NCI-H2227 (cell line): ENCODE results near the gene SMIM22.

ENCODE experiments used
- DNase-seq: peaks from one replicate; lab custom pipeline; 2025; ENCODE audit not compliant: unreplicated experiment; lab: John Stamatoyannopoulos, UW

SMIM22 gene, protein sequence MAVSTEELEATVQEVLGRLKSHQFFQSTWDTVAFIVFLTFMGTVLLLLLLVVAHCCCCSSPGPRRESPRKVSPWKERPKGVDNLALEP

DNA sequence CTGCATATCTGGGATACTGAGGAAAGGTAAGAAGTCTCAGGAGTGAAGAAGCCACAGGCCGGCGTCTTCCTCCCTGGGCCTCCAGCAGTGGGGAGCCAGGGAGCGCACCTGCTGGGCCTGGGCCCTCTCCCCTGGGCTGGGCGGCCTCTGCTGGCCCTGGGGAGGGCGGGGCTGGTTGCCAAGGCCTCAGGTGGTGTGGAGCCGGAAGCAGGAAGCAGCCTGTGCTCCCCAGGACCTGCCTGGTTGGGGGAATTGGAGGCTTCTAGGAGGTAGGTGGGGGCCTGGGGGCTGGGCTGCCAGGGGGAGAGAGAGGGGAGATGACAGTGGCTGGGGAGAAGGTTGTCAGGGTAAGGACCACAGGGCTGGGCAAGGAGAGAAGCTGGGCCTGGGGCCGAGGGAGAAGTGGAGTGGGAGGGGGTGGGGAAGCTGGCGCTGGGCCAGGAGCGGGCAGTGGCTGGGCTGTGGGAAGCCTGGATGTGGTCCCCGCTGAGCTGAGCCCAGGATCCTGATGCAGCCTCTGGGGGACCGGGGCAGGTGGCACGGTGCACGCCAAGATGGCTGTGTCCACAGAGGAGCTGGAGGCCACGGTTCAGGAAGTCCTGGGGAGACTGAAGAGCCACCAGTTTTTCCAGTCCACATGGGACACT, at the start of gene SMIM22:
SMIM22 (plus strand) TSS at position 189 of the 647 bp plus-strand sequence; CDS start at position 555, 366 bp downstream.
- DNase-seq = peak; percentile 72

DNA sequence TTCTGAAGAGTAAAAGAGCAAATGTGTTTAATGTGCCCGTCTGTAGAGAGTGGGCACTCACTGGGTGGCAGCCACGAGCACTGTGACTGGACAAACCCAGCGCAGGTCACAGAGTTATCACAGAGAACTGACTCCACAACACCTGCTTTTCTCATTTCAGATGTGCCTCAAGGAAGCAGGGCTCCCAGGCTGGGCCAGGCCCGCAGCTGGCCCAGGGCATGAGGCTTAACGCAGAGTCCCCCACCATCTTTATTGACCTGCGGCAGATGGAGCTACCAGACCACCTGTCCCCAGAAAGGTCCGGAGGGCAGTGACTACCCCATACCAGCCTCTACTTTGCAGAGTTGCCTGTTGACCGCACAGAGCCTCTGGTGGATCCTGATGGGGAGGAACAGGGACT, 49.0 kb upstream of the SMIM22 start:
- DNase-seq = no peak

DNA sequence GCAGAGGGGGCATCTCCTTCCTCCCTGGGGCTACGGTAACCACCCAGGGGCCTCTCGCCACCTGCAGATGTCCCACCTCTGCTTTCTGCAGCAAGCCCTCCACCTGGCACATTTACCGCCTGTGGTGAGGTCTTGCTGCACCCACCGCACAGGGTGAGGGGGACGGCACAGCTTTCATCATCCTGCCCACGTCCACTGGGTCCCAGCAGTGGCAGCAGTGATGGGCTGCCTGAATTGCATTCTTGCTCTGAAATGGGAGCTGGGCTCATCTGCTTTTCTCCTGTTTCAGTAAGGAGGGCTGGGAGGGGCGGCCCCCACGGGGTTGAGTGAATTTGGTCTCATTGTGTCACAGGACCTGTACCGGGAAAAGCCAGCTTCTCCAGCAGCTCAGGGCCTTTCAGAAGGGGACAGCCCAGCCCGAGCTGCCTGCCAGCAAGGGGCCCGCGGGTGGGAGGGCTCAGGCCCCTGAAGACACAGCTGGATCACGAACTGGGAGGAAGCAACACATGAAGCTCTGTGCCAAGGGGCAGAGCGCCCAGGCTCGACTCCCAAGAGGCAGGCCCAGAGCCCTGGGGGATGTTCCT, 48.1 kb upstream of the SMIM22 start:
- DNase-seq = no peak

DNA sequence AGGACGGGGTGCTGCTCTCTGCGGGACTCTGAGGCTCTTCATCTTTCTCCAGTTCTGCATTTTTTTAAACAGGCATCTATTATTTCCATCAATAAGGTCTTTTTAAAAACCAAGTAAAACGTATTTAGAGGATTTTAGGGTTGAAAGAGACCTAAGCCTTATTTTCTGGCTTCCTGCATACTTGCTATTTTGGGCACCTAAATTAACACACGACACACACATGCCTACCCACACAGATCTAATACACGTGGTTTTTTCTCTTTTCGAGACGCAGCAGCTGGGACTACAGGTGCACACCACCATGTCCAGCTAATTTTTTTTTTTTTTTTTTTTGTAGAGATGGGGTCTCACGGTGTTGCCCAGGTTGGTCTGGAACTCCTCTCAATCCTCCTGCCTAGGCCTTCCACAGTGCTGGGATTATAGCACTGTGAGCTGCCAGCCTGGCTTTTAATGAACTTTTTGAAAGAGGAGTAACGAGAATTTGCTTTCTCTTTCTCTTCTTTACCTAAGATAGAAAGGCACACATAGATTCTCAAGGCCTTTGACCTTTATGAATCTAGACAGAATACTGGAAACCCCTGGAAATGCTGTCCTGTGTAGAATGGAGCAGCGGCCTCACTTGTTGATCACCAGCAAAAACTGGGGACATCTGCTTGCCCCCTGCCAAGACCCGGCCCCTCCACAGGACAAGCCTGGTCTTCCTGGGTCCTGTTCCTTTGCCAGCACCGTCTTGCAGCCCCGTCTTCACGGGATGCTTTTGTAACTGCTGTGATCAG, 47.1 kb upstream of the SMIM22 start:
- DNase-seq = no peak

DNA sequence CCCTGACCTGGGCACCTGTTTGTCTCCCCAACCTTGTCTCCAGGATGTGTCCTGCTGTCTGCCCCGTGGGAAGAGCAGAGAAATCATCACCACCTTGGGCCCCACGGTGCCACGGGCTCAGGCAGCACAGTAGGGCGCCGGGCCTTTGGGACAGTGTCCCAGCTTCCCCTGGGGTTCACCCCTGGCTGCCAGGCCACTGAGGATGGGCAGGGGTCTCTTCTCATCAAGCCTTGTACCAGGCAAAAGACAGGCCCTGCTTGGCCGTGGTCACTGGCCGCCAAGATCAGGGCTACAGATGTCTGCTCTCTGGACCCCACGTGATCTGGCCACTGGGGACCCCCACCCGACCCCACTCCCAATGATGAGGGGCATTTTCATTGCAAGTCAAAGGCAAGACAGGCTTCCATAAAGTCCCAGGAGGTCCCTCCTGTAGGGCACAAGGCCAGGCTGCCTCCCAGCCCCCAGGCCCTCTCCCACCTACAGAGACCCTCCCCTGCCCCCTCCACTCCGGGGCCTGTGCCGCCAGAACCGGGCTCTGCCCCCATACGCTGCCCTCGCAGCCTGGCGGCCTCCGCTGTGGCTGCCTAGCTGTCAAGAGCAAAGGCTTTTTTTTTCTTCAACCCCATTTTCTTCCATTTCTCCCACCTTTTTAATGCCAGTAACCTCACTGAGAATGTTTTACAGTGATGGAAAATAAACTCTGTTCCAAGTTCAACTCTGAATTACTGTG, 46.3 kb upstream of the SMIM22 start:
- DNase-seq = no peak

DNA sequence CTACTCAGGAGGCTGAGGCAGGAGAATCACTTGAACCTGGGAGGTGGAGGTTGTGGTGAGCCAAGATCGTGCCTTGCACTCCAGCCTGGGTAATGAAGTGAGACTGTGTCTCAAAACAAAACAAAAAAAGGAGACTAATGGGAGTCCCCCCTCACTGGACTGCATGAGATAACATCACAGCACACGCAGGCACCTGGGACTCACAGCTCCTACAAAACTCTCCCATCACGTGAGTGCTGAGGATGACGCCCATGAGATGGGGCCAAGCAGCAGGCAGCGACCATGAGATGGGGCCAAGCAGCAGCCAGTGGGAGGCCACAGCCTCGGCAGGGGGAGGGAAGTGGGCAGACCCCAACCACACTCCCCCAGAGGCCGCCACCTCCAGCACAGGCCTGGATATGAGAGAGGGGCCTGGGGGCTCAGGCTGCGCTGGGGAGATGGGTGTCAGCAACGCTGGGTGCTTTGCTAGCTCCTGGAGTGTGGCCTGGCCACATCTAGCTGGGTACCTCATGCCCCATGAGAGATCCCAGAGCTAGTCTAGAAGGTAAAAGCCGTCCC, 45.4 kb upstream of the SMIM22 start:
- DNase-seq = no peak

DNA sequence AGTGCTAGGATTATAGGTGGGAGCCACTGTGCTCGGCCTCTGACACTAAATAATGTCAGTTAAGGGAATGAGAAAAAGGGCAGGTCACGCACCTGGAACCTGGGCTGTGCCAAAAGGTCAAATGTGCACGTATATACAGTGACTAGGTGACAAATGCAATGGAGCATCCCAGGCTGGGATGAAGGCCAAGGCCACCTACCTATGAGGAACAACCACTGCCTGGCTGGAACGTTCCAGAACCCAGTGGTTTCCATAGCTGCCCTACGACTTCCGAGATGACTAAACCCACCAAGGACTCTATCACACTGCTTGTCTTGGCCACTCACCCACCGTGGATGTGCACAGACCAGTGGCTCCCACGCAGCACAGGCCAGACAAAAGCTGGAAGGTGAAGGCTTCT, 44.3 kb upstream of the SMIM22 start:
- no peak for DNase-seq

DNA sequence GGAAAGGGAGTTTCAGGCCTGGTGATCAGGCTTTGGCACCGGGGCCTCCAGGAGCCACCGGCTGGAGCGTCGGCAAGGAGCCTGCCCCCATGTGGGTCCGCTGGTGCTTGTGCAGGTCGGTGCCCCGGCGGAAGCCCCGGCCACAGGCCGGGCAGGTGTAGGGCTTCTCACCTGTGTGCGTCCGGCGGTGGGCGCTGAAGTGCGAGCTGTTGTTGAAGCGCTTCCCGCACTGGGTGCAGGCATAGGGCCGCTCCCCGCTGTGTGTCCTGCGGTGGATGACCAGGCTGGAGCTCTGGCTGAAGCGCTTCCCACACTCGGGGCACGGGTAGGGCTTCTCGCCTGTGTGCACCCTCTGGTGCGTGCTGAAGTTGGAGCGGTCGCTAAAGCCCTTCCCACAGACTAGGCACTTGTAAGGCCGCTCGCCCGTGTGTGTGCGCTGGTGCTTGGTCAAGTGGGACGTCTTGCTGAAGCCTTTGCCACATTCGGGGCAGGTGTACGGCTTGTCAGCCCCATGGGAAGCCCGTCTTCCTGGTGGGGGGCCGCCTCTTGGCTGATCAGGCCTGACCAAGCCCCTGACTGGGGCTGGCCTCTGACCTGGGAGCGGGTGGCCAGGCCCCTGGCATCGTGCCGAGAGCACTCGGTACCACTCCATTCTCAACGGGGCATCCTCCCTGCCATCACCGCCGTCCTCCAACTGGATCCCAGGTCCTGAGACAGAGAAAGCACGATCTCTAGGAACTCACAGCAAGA, 42.6 kb upstream of the SMIM22 start:
- no peak for DNase-seq

DNA sequence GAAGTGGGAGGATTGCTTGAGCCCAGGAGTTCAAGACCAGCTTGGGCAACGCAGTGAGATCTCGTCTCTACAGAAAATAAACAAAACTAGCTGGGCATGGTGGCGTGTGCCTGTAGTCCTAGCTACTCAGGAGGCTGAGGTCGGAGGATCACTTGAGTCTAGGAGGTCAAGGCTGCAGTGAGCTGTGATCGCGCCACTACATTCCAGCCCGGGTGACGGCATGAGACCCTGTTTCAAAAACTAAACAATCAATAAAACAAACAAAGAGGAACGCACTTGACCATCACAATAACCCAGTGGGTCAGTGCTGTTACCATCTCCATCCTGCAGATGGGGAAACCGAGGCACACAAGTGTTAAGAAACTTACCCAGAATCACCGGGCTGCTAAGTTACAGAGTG, 41.9 kb upstream of the SMIM22 start:
- no peak for DNase-seq

DNA sequence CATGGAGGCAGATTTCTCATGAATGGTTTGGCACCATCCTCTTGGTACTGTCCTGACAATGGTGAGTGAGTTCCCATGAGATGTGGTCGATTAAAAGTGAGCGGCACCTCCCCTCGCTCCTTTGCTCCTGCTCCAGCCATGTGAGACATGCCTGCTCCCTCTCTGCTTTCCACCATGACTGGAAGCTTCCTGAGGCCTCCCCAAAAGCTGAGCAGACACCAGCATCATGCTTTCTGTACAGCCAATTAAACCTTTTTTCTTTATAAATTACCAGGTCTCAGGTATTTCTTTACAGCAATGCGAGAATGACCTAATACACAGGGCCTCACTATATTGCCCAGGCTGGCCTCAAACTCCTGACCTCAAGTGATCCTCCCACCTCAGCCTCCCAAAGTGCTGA, 40.3 kb upstream of the SMIM22 start:
- no peak for DNase-seq

DNA sequence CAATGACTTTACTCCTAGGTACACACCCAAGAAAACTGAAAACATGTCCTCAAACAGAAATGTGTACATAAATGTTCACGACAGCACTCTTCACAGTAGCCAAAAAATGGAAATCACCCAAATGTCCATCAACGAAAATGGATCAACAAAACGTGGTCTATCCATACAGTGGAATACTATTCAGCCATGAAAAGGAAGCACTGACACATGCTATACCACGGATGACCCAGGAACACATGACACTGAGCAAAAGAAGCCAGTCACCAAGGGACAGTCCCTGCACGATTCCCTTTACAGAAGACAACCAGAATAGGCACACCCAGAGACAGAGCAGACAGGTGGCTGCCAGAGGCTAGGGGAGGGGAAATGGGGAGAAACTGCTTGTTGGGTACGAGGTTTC, 39.5 kb upstream of the SMIM22 start:
- no peak for DNase-seq

DNA sequence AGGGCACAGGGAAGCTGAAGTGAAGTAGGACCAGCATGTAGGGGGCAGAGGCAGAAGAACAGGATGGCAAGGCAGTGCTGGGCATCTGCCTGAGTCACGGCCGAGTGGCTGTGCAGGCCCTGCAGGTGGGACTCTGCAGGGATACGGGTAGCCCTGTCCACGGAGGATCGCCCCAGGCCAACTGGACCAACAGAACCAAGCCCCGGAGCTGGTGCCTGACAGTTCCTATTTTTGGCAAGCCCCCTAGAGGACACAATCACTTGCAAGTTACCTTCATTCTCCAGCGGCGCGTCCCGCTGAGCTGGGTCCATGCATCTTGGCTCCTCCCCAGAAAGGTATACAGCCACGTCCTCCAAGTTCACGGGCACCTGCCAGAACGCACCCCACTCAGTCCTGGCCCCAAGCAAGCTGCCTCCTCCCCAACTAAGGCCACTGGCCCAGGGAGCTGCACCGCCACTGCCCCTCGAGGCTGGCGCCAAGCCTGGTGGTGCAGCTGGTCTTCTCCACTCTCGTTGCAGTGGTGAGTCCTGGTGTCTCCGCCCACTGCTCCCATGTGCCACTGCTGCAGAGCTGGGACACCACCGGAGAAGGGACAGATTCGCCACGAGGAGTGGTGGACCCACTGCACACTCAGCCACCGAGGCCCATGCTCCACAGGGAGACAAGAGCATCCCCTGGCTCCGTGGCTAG, 34.8 kb upstream of the SMIM22 start:
- DNase-seq = no peak

DNA sequence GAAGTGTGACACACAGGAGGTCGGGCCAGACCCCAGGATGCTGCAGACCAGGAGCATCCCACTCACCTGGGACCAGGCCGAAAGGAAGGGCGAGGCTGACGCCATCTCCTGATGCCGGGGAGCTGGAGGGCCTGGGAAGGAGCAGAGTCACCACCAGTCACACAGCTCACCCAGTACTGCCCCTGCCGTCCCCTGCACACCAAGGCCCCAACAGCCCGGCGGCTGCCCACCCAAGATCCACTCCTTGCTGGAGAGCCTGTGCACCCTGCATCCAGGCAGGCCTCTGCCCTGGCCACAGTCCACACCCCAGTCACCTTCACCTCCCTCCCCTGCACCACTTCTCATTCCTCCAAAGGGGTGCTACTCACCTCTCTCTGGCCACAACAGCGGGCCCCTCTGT, 33.0 kb upstream of the SMIM22 start:
- DNase-seq = no peak

DNA sequence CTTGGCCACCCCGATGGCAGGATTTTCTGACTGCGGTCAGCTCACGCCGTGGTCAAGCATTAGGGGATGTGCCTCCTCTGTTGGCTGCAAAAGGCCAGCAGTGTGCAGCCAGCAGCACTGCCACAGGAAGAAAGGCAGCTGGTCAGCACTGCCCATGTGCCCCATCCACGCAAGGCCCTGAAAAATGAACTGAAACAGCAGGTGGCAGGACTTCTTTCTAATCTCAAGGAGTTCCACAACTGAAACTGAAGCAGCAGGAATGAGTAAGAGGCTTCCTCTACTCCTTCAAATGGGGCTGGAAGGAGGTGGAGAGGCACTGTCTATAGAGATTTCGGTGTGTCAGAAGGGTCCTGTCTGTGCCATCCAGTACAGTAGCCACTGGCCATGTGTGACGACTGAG, 31.4 kb upstream of the SMIM22 start:
- no peak for DNase-seq

DNA sequence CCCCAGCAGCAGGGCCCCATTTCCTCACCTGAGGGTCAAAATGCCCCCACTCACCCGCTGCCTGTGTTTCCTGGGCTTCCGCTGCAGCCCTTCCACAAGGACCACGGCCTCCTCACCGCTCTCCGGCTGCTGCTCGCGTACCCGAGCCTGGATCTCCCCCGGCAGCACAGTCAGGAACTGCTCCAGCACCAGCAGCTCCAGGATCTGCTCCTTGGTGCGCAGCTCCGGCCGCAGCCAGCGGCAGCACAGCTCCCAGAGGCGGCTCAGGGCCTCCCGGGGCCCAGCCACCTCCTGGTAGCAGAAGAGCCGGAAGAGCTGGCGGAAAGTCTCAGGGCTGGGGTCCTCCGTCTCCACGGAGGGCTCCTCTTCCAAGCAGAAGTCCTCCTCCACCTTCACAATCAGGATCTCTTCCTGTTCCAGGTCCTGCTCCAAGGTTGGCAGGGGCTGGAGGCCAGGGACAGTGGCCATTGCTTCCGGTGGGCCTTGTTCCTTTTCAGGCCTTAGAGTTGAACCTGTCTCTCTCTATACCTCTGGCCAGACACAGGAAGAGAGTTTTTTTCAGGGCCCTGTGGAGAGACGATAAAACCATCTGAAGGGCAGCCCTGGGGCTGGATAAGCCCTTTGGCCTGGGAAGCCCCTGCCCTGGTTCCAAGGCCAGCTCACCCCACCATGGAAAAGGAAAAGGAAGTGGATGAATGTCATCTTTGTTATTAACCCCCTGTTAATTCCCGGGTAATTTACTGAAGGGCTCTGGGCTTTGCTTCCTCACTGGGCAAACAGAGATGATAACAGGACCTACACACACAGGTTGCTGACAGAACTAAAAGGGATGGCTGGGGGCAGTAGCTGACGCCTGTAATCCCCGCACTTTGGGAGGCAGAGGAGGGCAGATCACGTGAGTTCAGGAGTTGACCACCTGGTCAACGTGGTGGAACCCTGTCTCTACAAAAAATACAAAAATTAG, 29.4 kb upstream of the SMIM22 start:
- DNase-seq = no peak

DNA sequence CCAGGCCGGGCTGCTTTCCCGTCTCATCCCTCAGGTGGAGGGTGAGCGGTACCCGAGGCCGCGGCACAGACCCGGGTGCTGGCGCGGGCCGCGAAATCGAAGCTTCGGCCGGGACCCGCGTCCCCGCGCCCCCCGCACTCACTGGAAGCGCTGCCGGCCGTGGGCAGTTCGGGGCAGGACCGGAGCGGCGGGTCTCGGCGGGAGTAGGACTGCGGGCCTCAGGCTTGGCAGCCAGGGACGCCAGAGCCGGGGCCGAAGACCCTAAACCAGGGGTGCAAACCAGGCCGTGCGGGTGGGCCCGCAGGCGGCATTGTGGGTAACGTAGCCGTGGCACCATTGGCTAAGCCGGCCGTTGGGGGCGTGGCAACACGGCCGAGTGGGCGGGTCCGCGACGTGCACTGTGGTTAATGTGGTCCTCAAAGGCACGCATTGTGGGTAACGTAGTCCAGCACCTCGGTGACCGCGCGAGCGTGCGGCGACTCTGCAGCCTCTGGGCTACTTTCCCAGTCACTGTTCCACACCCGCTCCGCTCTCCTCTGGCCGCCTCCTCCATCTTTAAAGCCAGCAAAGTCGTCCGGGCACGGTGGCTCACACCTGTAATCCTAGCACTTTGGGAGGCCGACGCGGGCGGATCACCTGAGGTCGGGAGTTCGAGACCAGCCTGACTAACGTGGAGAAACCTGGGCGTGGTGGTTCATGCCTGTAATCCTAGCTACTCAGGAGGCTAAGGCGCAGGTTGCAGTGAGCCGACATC, 28.1 kb upstream of the SMIM22 start, which contains the start of gene ZNF500:
ZNF500 (minus strand) TSS at position 288 of the 754 bp plus-strand sequence. CDS start 1,184 bp downstream, outside the sequence.
- peak; percentile 98 for DNase-seq

DNA sequence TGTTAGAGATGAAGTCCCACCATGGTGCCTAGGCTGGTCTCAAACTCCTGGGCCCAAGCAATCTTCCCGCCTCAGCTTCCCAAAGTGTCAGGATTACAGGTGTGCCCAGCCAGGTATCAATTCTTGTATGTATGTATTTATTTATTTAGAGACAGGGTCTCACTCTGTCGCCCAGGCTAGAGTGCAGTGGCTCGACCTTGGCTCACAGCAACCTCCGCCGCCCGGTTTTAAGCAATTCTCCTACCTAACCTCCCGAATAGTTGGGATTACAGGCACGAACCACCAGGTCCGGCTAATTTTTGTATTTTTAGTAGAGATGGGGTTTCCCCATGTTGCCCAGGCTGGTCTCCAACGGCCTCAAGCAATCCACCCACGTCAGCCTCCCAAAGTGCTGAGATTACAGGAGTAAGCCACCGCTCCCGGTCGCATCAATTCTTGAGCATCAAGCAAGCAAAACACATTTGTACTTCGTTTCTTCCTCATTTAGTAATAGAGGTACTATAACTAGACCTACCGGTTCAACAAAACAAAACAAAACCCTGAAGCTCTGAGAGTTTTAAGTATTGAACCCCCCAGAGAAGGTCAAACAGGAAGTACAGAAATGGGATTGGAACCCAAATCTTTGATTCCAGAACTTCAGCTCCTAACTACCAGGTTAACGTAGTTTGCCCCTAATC, 27.2 kb upstream of the SMIM22 start:
- DNase-seq = peak; percentile 34
